Renal pelvis (tissue), 12 donors: ENCODE measurements around the gene LVRN. TPM values are rescaled to one million over a fixed set of nuclear protein-coding genes. Genes with fewer than 3 reads are reported as not detected.
"Not testable (repeated sequence)": the region's sequence is repeated elsewhere in the genome, so short reads cannot be mapped to it uniquely, and the experiment has no call there.

Experiments used
- DNase-seq: peaks from one replicate; pipeline ENCODE4 v3.0.0-alpha.2; 2013
- long read RNA-seq, 16 experiments: transcript quantifications; one replicate each; lab custom pipeline, GENCODE V29; 2026
- polyA plus RNA-seq, 3 donors: library from polyadenylated mRNA; unstranded; fragments of 120-200 nt; gene quantifications; one replicate each; pipeline ENCODE4 v1.2.1, GENCODE V29; 2013; ENCODE audit not compliant: insufficient read length in 3 of 3

LVRN gene, protein sequence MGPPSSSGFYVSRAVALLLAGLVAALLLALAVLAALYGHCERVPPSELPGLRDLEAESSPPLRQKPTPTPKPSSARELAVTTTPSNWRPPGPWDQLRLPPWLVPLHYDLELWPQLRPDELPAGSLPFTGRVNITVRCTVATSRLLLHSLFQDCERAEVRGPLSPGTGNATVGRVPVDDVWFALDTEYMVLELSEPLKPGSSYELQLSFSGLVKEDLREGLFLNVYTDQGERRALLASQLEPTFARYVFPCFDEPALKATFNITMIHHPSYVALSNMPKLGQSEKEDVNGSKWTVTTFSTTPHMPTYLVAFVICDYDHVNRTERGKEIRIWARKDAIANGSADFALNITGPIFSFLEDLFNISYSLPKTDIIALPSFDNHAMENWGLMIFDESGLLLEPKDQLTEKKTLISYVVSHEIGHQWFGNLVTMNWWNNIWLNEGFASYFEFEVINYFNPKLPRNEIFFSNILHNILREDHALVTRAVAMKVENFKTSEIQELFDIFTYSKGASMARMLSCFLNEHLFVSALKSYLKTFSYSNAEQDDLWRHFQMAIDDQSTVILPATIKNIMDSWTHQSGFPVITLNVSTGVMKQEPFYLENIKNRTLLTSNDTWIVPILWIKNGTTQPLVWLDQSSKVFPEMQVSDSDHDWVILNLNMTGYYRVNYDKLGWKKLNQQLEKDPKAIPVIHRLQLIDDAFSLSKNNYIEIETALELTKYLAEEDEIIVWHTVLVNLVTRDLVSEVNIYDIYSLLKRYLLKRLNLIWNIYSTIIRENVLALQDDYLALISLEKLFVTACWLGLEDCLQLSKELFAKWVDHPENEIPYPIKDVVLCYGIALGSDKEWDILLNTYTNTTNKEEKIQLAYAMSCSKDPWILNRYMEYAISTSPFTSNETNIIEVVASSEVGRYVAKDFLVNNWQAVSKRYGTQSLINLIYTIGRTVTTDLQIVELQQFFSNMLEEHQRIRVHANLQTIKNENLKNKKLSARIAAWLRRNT
- polyA plus RNA-seq, result 1 to 10 TPM in 2 of 3 donors, under 1 TPM in 1; 0.65 to 1.4 (median 1.2) TPM
- long read RNA-seq, donor 1, result 0 reads
- long read RNA-seq, donor 2, result 0 reads
- long read RNA-seq, donor 3, result 0 reads
- long read RNA-seq, donor 4, result 0 reads
- long read RNA-seq, donor 5, result 0 reads
- long read RNA-seq, donor 6, result 0 reads
- long read RNA-seq, donor 7, result 0 reads
- long read RNA-seq, donor 8, full-length matches to known transcripts, result 1 of 1 reads
- long read RNA-seq, donor 8, partial matches to known transcripts, result 0 of 1 reads
- long read RNA-seq, donor 8, other reads (novel, unspliced or antisense), result 0 of 1 reads
- long read RNA-seq, donor 9, result 0 reads
- long read RNA-seq, donor 10, result 0 reads
- long read RNA-seq, donor 11, result 0 reads
- long read RNA-seq, donor 12, result 0 reads
- long read RNA-seq, donor 13, result 0 reads
- long read RNA-seq, donor 14, result 0 reads
- long read RNA-seq, donor 15, result 0 reads
- long read RNA-seq, donor 16, result 0 reads

DNA sequence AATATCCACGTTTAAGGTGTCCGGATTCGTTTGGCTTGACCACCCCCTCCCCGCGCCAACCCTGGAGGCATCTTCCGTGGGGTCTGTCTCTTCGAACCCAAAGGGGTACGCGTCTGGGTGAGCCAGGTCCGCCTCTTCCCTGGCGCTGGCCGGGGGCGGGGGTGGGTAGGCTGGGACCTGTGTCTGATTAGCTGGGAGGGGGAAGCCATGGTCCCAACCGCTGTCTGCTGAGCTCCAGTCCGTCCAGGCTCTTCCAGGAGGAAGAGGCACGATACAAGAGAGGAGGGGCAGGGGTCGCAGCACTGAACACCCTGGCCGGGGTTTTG is at the start of gene LVRN:
Gene LVRN (plus strand): TSS at position 237 of the 326 bp plus-strand sequence. CDS start 143 bp downstream, outside the sequence.
- no peak for DNase-seq

DNA sequence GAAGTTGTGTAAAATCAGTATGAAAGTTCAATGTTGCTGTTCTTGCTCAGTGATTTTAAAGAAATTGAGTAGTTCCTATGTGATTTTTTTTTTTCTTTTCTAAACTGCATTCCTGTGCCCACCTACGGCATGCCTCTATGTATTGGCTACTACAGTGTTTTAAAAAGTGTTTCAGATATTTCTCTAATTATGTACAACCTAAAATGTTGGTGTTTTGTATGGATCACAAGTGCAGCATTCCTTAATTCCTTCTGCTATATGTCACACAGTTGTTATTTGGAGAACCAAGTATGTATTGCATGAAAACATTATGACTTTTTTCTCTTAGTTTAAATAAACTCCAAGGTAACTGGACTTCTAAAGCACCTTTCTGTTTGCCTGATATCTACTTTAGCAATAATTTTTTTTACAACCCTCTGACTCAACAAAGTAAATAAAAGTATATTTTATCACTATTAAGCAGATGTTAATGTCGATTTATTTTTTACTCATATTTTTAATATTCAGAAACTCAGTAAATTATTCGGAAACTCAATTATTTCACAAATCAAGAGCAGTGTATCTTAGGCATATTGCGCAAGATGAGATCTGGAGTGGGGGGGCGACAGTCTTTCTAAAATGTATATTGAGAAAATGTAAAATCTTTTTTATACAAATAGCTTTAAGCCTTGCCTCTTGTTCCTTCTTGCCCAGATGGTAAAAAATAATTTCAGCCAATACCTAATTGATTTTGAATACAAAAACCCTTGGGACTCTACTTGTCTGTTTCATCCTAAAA is 48.5 kb upstream of the LVRN start:
- DNase-seq, result not testable (repeated sequence)

DNA sequence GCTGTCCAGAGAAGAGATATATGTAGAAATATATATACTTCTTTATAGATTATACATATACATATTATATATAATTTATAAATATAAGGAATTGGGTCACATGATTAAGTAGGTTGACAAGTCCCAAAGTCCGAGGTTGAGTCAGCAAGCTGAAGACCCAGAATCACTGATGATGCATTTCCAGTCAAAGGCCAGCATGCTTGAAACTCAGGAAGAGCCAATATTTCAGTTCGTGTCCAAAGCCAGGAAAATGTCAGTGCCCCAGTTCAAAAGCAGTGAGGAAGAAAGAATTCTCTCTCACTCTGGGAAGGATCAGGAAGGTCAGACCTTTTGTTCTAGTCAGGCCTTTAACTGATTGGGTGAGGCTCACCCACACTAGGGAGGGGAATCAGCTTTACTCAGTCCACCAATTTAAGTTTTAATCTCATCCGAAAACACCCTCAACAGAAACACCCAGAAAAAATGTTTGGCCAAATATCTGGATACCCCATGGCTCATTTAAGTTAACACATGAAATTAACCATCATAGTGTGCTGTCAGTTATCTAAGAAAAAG is 42.0 kb upstream of the LVRN start:
- DNase-seq, result no peak

DNA sequence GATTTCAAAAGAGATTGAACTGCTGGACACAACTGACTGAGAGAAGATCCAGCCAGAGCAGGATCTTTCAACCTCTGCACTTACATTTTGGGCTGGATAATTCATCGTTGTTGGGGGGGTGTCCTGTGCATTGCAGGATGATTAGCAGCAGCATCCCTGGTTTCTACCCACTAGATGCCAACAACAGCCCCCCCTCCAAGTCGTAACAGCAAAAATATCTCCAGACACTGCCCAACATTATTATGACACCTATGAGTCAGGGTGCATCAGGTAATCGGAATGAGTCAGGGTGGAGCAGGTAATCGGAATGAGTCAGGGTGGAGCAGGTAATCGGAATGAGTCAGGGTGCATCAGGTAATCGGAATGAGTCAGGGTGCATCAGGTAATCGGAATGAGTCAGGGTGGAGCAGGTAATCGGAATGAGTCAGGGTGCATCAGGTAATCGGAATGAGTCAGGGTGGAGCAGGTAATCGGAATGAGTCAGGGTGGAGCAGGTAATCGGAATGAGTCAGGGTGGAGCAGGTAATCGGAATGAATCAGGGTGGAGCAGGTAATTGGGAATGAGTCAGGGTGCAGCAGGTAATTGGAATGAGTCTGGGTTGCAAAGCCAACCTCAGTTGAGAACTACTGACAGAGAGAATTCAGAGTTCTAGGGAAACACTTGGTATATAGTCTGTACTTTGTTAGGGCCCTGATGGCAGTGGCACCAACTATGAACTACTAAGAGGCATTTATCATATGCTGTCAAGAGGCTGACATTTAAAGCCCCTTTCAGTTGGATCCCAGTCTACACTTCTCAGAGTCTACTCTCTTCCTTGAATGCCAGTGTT is 33.5 kb upstream of the LVRN start:
- not testable (repeated sequence) for DNase-seq

DNA sequence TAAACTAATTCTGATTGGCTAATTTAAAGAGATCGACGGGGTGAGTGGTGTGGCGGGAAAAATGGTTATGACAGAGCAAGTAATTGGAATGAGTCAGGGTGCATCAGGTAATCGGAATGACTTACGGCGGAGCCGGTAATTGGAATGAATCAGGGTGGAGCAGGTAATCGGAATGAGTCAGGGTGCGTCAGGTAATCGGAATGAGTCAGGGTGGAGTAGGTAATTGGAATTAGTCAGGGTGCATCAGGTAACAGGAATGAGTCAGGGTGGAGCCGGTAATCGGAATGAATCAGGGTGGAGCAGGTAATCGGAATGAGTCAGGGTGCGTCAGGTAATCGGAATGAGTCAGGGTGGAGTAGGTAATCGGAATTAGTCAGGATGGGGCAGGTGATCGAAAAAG is 32.1 kb upstream of the LVRN start:
- DNase-seq, result not testable (repeated sequence)

DNA sequence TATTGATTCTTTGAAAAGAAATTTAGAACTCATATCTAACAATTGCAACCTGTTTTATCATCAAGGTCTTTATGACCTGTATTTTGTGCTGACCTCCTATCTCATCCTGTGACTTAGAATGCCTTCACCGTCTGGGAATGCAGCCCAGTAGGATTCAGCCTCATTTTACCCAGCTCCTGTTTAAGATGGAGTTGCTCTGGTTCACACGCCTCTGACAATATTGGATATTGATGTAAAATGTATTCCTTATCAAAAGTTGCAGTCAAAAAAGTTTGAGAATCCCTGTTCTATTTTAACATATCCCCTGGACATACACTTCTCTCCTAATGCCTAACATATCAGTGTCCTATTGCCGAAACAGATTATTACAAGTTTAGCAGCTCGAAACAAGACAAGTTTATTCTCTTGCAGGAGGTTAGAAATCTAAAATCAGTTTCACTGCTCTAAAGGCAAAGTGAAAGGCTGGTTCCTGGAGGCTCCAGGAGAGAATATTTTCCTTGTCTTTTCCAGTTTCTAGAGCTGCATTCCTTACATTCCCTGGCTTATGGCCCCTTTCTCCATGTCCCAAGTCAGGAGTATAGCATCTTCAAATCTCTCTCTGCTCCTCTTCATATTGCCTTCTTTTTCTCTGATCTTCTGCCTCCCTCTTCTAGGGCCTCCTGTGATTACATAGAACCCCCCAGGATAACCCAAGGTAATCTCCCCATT is 31.5 kb upstream of the LVRN start:
- DNase-seq, result no peak

DNA sequence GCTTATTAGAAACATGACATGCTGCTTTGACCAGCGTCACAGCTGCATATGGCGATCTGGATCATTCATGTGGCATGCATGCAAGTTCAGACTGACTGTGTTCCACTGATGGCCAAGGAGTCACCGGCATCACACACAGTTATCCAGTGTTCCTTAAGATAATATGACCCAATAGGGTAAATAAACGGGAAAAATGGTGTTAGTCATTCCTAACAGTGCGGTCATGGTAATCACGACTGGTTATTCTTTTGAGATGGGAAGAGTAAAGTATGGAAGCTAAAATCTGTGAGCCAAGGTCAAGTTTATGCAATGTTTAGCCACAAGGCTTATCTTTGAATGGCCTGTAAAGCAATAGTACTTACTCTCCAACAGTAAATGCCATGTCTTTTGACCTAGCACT is 29.3 kb upstream of the LVRN start:
- no peak for DNase-seq

DNA sequence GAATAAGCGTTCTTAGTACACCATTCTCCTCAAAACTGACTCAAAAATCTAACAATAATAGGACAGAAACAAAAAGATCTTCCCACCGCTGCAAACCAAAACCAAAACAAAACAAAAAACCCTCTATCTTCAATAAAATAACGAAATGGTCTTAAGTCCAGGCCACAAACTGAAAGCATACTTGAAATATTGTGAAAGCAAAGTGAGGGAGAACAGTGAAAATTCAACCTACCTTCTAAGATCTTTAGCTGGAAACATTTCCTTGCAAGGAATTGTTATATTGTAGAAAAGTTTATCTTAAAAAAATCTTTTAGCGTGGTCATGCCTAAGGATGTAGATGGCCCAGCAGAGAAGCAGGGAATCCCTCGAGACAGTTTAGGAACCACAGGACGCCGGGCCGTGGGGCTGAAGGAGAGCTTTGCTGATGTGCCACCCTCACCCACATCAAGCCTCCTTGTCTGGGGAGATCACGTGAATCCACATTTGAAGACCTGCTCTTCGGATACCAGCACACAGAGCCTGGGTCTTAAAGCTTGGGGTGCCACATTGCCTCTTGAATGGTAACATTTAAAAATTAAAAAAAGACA is 27.8 kb upstream of the LVRN start:
- no peak for DNase-seq

DNA sequence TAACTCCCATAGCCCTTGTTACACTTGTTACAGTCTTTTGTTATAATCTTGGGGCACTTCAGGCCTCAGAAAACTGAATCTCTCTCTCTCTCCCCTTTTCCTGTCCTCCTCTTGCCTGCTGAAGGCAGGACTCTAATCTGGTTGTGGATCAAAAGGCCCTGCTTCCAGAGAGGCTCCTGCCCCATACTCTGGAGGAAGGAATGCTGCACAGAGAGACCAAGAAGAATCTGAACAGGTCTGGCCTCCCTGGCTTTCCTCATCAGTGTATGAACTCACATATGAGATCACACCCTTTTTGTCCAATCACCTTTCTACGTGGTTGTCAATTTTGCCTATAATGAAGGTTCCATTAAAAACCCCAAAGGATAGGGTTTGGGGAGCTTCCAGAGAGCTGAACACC is 26.2 kb upstream of the LVRN start:
- DNase-seq, result no peak

DNA sequence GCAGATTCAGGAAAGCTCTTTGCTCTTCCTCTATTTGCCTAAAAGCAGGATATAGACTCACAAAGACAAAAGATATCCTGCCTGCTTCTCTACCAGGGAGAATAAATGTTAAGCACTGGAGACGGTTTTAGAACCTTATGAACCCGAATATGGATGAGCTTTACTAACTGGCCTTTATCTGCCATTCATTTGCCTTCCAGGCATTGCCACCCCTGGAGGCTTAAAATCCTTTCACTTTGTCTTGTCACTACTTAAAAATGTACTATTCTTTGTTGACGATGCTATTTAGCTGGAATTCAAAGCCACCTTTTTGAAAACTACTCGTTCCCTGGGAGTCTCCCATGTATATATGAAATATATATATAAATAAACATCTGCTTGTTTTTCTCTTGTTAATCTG is 23.2 kb upstream of the LVRN start:
- DNase-seq, result no peak

DNA sequence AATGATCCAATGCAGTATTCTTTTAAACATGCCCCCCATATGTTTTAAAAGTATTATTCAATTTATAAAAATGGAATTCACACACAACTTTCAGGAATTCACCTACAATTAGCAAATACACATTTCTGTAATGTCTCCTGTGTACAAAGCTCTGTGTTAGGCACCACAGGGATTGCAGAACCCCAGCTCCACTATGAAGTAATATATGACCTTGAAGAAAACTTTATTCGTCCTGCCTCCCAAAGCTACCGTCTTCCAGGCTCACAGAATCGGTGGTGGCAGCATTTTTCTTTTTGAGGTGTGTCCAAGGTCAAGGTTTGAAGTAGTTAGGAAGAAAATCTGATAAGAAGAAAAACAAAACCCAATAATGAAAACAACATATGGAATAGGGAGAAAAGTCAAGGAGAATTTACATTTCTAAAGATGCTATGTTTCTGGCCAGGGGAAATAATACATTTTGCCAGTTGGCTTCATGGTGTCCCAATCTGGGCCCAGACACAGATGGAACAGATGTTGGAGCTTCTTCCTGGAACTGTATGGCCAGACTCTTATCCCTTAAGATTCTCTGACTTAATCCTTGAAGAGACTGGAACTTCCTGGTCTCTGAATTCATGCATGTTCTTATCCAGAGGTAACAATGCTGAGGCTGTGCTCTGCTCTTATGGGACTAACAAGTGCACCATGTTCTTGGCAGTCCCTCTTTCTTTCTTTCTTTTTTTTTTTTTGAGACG is 22.0 kb upstream of the LVRN start:
- no peak for DNase-seq

DNA sequence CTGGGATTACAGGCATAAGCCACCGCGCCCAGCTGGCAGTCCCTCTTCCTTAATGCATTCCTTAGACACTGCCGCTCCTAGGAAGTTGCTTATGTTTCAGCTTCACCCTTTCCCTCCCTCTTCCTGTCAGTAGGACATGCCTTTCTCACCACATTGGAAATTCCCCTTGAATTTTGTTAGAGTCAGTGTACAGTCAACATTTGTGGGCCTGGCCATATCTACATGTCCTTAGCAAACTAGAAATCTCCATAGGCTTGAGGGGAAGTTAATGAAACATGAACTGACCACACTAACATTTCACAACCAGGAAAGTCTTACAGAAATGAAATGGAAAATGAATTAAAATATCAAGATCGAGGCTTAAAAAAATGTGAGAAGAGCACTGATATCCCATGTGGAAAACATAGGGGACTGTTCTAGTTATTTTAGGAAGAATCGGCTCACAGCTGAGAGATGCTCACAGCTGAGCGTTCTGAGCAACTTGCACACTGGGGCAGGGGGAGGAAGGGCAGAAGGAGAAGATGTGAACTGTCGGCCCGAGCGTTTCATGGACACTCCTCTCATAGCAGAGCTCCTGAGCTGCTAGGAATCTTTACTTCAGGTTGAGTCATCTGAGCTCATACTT is 21.1 kb upstream of the LVRN start:
- no peak for DNase-seq

DNA sequence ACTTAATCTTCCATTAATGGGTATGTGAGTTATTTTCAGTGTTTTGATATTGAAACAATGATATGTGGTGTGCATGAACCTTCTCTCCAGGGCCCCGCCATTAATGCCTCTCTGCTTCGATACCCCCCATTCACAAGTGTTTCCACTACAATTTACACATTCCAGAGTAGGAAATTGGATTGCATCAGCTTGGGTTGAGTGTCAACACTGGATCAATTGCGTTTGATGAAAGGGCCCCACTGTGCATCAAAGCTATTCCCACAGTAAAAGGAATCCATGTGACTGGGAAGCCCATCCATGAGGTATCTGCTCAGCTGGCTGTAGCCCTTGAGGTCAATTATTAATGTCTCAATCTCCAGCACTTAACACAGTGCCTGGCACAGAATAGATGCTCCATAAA is 17.8 kb upstream of the LVRN start:
- DNase-seq, result no peak

DNA sequence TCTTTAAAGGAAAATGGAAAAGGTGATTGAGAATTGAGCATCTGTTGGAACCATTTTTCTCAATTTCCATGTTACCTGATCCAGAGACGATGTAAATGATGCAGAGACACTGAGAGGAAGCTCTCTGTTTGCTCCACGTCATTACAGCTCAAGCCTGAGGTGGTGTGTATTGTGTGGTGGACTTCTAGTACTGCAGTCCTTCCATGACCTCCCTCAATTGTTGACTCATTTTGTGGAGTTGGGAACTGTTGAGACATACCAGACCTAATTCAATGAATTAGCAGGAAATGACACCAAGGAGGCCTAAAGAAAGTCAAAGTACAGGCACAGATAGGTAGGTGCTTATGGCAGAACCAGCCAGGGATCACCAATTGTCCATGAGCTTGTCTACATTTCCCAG is 15.6 kb upstream of the LVRN start:
- no peak for DNase-seq

DNA sequence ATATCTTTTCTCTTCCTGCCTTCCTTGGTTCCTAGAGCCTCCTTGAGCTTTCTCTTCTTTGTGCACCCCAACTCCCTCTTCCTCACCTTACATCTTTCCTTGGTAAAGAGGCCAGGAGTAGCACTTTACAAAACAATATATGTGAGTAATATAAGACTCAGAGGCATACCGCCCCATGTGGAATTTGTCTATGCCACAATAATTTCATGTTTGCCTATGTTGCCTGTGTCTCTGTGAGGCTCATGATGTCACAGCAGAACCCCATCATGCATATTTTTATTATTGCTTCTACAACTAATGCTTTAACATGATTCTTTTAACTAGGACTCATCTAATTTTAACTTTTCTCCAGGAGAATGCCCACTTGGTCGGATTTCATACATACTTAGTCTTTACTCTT is 15.0 kb upstream of the LVRN start:
- DNase-seq, result no peak

DNA sequence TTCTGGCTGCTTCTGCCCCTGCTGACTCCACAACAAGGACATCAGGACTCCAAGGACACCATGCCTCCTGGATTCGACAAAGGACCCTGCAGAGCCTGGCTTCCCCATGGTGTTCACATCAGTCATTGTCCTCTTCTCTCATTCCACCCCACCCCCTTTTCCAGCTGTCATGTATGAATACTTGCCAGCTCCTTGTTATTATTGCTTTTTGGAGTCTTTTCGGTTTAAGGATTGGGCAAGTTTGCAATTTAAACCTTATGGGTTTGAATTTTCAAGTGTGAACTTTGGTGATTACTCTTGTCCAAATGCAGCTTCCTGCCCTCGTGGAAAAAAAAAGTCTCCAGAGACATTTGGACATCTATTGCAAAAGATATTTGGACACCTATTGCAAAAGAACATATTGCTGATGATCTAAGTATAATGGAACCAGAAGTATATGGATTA is 14.2 kb upstream of the LVRN start:
- DNase-seq, result no peak

DNA sequence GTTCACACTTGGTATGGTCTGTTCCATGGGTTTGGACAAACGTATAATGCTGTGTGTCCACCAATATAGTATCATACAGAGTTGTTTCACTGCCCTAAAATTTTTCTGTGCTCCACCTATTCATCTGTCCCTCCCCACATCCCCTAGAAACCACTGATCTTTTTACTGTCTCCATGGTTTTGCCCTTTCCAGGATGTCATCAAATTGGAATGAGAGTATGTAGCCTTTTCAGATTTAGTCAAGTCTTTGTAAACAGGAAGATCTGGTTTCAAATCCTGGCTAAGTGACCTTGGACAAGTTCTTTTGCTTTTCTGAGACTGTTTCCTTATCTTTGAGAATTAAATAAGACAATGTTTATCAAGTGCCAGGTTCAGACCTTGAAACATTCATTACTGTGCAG is 13.2 kb upstream of the LVRN start:
- DNase-seq, result no peak

DNA sequence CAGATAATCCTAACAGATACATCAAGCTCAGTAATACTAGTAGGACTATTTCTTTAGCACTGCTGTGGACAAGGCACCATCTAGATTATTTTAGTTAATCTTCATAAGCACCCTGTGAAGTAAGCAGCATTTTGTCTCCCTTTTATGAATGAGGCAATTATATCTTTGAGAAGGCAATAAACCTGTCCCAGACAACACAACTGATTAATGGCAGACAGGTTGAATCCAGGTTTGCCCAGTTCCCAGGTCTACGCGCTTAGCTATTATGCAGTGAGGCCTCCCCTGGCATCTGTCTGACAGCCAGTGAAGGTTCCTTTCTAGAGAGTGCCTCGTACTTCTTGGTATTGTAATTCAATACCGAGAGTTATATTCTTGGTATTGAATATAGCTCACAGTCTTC is 9.7 kb upstream of the LVRN start:
- DNase-seq, result no peak
